WTC11 (cell line): ENCODE measurements around the gene SIM2. TPM values are rescaled to one million over a fixed set of nuclear protein-coding genes. Genes with fewer than 3 reads are reported as not detected.

Experiments
- ATAC-seq: fragments of 200-7000 bp; cut with Tn5 transposase; 2 replicates; pipeline ENCODE4 v1.10.0; 2021; ENCODE audit warnings: mild to moderate bottlenecking, moderate library complexity
- CTCF ChIA-PET: fragments of 300-600 bp; sonication (Branson Sonifier 250); formaldehyde crosslinking; loops from one replicate; lab custom pipeline; 2021; ENCODE audit warnings: antibody characterized with exemption; lab: Charles Lee
- POLR2A ChIA-PET: fragments of 350-600 bp; sonication (Branson Sonifier 250); formaldehyde crosslinking; loops from one replicate; lab custom pipeline; 2021; ENCODE audit warnings: antibody characterized with exemption; lab: Charles Lee
- DNase-seq: peaks from one replicate; pipeline ENCODE4 v3.0.0; 2021; ENCODE audit warnings: low spot score
- H3K27ac Mint-ChIP-seq: 2 replicates; pipeline ENCODE4 v1.8.0; 2021; ENCODE audit warnings: mixed read lengths
- H3K27me3 Mint-ChIP-seq: 2 replicates; pipeline ENCODE4 v1.8.0; 2021; ENCODE audit warnings: low read depth, mild to moderate bottlenecking, moderate library complexity, mixed read lengths
- H3K36me3 Mint-ChIP-seq: 2 replicates; pipeline ENCODE4 v1.8.0; 2021; ENCODE audit warnings: mixed read lengths
- H3K4me1 Mint-ChIP-seq: 2 replicates; pipeline ENCODE4 v1.8.0; 2022; ENCODE audit warnings: mixed read lengths
- H3K4me3 Mint-ChIP-seq: 2 replicates; pipeline ENCODE4 v1.8.0; 2021; ENCODE audit warnings: mild to moderate bottlenecking, moderate library complexity, mixed read lengths
- H3K9me3 Mint-ChIP-seq: 2 replicates; pipeline ENCODE4 v1.8.0; 2021; ENCODE audit warnings: mixed read lengths
- ARID4B ChIP-seq: sonication (generic); formaldehyde crosslinking; IDR thresholded peaks from 2 replicates; pipeline ENCODE4 v1.8.0; 2023; ENCODE audit warnings: missing genetic modification reagents, mild to moderate bottlenecking, borderline replicate concordance
- GABPB1 ChIP-seq: sonication (generic); formaldehyde crosslinking; IDR thresholded peaks from 2 replicates; pipeline ENCODE4 v1.8.1; 2023; ENCODE audit warnings: mild to moderate bottlenecking, missing genetic modification reagents
- IRF1 ChIP-seq: sonication (generic); formaldehyde crosslinking; IDR thresholded peaks from 2 replicates; pipeline ENCODE4 v1.8.0; 2023; ENCODE audit warnings: missing genetic modification reagents
- JAZF1 ChIP-seq: fragments of 250-450 bp; sonication (Bioruptor Pico); IDR thresholded peaks from 2 replicates; pipeline ENCODE4 v1.9.0; 2021; ENCODE audit warnings: moderate library complexity, mild to moderate bottlenecking, inconsistent platforms
- NFATC4 ChIP-seq: fragments of 250-450 bp; sonication (Bioruptor Pico); IDR thresholded peaks from 2 replicates; pipeline ENCODE4 v1.9.0; 2021; ENCODE audit warnings: mild to moderate bottlenecking
- NFYB ChIP-seq: sonication (generic); formaldehyde crosslinking; conservative IDR thresholded peaks from 2 replicates; pipeline ENCODE4 v1.8.0; 2022; ENCODE audit warnings: low read depth, missing genetic modification reagents
- NR1H2 ChIP-seq: sonication (generic); formaldehyde crosslinking; IDR thresholded peaks from 2 replicates; pipeline ENCODE4 v1.9.0; 2021; ENCODE audit warnings: mild to moderate bottlenecking, moderate library complexity, missing genetic modification reagents
- PRDM15 ChIP-seq: sonication (generic); formaldehyde crosslinking; IDR thresholded peaks from 2 replicates; pipeline ENCODE4 v1.8.0; 2022; ENCODE audit warnings: missing genetic modification reagents
- PREB ChIP-seq: sonication (generic); formaldehyde crosslinking; IDR thresholded peaks from 2 replicates; pipeline ENCODE4 v1.8.1; 2022; ENCODE audit warnings: mild to moderate bottlenecking, missing genetic modification reagents, moderate library complexity, borderline replicate concordance
- RELA ChIP-seq: sonication (generic); formaldehyde crosslinking; IDR thresholded peaks from 2 replicates; pipeline ENCODE4 v1.8.1; 2022; ENCODE audit warnings: missing genetic modification reagents, mild to moderate bottlenecking, borderline replicate concordance
- TEAD1 ChIP-seq: sonication (generic); formaldehyde crosslinking; IDR thresholded peaks from 2 replicates; pipeline ENCODE4 v1.8.0; 2022; ENCODE audit warnings: mild to moderate bottlenecking, missing genetic modification reagents
- ZNF219 ChIP-seq: sonication (generic); formaldehyde crosslinking; IDR thresholded peaks from 2 replicates; pipeline ENCODE4 v1.8.0; 2023; ENCODE audit warnings: missing genetic modification reagents, mild to moderate bottlenecking, borderline replicate concordance
- ZNF263 ChIP-seq: sonication (generic); formaldehyde crosslinking; IDR thresholded peaks from 2 replicates; pipeline ENCODE4 v1.8.1; 2022; ENCODE audit warnings: low read depth, mild to moderate bottlenecking, moderate library complexity, missing genetic modification reagents
- ZNF317 ChIP-seq: sonication (generic); formaldehyde crosslinking; IDR thresholded peaks from 2 replicates; pipeline ENCODE4 v1.8.1; 2023; ENCODE audit warnings: low read depth, mild to moderate bottlenecking, moderate library complexity, missing genetic modification reagents, borderline replicate concordance
- ZNF532 ChIP-seq: fragments of 250-450 bp; sonication (Bioruptor Pico); IDR thresholded peaks from 2 replicates; pipeline ENCODE4 v1.9.0; 2021; ENCODE audit warnings: mild to moderate bottlenecking, borderline replicate concordance
- ZSCAN18 ChIP-seq: fragments of 250-450 bp; sonication (Bioruptor Pico); IDR thresholded peaks from 2 replicates; pipeline ENCODE4 v2.1.2; 2022; ENCODE audit warnings: mild to moderate bottlenecking, moderate library complexity
- total RNA-seq: library from RNA; stranded (reverse); gene quantifications from 3 replicates; pipeline ENCODE4 v1.2.3, GENCODE V29; 2021
- TF ChIP-seq, protein P1 (sequence below): sonication (generic); formaldehyde crosslinking; IDR thresholded peaks from 2 replicates; pipeline ENCODE4 v1.8.1; 2022; ENCODE audit warnings: low read depth, mild to moderate bottlenecking, moderate library complexity, missing genetic modification reagents, borderline replicate concordance

The SIM2 gene
- total RNA-seq, 1 experiment from 2014 or later = 0.17 TPM

- Mint-ChIP-seq H3K27me3 (no peaks in the 10 kb centered on the region), H3K36me3 (peaks cover 26% of the 10 kb centered on the region), H3K27ac (no peak overlapping the region), H3K4me3 (no peak overlapping the region), H3K4me1 (peaks cover 11% of the 10 kb centered on the region), H3K9me3 (peaks cover 32% of the 10 kb centered on the region)
- ChIA-PET CTCF (interaction anchor here (0.6 to 1.2 kb wide), 3 partner anchors 36 to 193 kb away, joined by 3 read pairs; no protein-coding TSS in a partner anchor), POLR2A (no interaction called here)
- ATAC-seq (no peak), DNase-seq (no peak)
- TF ChIP-seq IRF1 (no peak), JAZF1 (no peak), GABPB1 (no peak), ZNF219 (CRISPR knock-in tag) (no peak), PRDM15 (no peak), ZNF263 (no peak), ZSCAN18 (no peak), TEAD1 (CRISPR knock-in tag) (no peak), NFATC4 (CRISPR knock-in tag) (no peak), NFYB (CRISPR knock-in tag) (no peak), ZNF317 (CRISPR knock-in tag) (no peak), PREB (no peak), RELA (CRISPR knock-in tag) (no peak), ARID4B (CRISPR knock-in tag) (no peak), NR1H2 (no peak), ZNF532 (CRISPR knock-in tag) (no peak)
- TF ChIP-seq, protein P1, sequence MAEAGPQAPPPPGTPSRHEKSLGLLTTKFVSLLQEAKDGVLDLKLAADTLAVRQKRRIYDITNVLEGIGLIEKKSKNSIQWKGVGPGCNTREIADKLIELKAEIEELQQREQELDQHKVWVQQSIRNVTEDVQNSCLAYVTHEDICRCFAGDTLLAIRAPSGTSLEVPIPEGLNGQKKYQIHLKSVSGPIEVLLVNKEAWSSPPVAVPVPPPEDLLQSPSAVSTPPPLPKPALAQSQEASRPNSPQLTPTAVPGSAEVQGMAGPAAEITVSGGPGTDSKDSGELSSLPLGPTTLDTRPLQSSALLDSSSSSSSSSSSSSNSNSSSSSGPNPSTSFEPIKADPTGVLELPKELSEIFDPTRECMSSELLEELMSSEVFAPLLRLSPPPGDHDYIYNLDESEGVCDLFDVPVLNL (CRISPR knock-in tag) = no peak
Observed at GRCh38 chr21:36783612-36784374, 84.9 kb downstream of the SIM2 start.
